Panc1 (cell line): ENCODE results near the gene PLEKHG5. TPM values are rescaled to one million over a fixed set of nuclear protein-coding genes. Genes with fewer than 3 reads are reported as not detected.

Experiments
- ATAC-seq: fragments of 200-7000 bp; cut with Tn5 transposase; 2 replicates; pipeline ENCODE4 v1.9.1; 2020; ENCODE audit warnings: mild to moderate bottlenecking, moderate library complexity
- BruUV-seq: library from RNA; stranded (reverse); fragments of 400-500 nt; replicated peaks from 2 replicates; lab custom pipeline; 2021; lab: Mats Ljungman, UMichigan
- CTCF ChIA-PET: fragments of 300-600 bp; sonication (Branson Sonifier 250); formaldehyde crosslinking; loops from one replicate; lab custom pipeline; 2022; ENCODE audit warnings: antibody characterized with exemption; lab: Charles Lee
- POLR2A ChIA-PET: fragments of 300-600 bp; sonication (Branson Sonifier 250); formaldehyde crosslinking; loops from one replicate; lab custom pipeline; 2022; ENCODE audit warnings: antibody characterized with exemption; lab: Charles Lee
- DNase-seq: peaks from one replicate; pipeline ENCODE4 v3.0.0-alpha.2; 2010; ENCODE audit warnings: low read depth, low spot score
- H3K27ac ChIP-seq: 2 replicates; pipeline ENCODE4 v1.5.1; 2011; ENCODE audit warnings: mild to moderate bottlenecking, low read length, inconsistent platforms
- H3K27me3 ChIP-seq: fragments of 200-500 bp; sonication (Bioruptor generic); 2 replicates; pipeline ENCODE4 v1.6.0; 2014; ENCODE audit warnings: low read length, inconsistent platforms; ENCODE audit not compliant: control insufficient read depth, insufficient read depth
- H3K36me3 ChIP-seq: fragments of 200-500 bp; sonication (Bioruptor generic); 2 replicates; pipeline ENCODE4 v1.5.1; 2014; ENCODE audit warnings: inconsistent platforms, mild to moderate bottlenecking, low read length, moderate library complexity; ENCODE audit not compliant: control insufficient read depth, insufficient read depth
- H3K4me1 ChIP-seq: 2 replicates; pipeline ENCODE4 v1.5.1; 2011; ENCODE audit warnings: inconsistent platforms, mild to moderate bottlenecking, low read length, moderate library complexity; ENCODE audit not compliant: control insufficient read depth, insufficient read depth
- H3K4me3 ChIP-seq, 2 experiments: 2 replicates each; pipeline ENCODE4 v1.5.1; 2011 to 2012; ENCODE audit warnings: low read depth in 2 of 2, low read length in 2 of 2, mild to moderate bottlenecking in 2 of 2, inconsistent platforms in 1 of 2, moderate library complexity in 1 of 2
- H3K9me3 ChIP-seq: fragments of 200-500 bp; sonication (Bioruptor generic); 2 replicates; pipeline ENCODE4 v1.5.1; 2014; ENCODE audit warnings: low read depth, mild to moderate bottlenecking, inconsistent platforms, low read length, moderate library complexity; ENCODE audit not compliant: control insufficient read depth, insufficient read depth
- POLR2AphosphoS5 ChIP-seq: IDR thresholded peaks from 2 replicates; pipeline ENCODE4 v1.6.1; 2012; ENCODE audit warnings: mild to moderate bottlenecking, low read depth, low read length, moderate library complexity
- SIN3A ChIP-seq: IDR thresholded peaks from 2 replicates; pipeline ENCODE4 v1.6.1; 2012; ENCODE audit warnings: low read depth, mild to moderate bottlenecking, low read length, moderate library complexity, borderline replicate concordance; ENCODE audit not compliant: insufficient read depth
- TCF7L2 ChIP-seq: IDR thresholded peaks from 2 replicates; pipeline ENCODE4 v1.6.1; 2011; ENCODE audit warnings: mild to moderate bottlenecking, low read depth, low read length, inconsistent platforms
- in situ Hi-C: cut with HindIII; loops from 2 replicates; pipeline ENCODE4 v1.10.0; 2016; ENCODE audit warnings: low sequenced_read_pairs, low pct_unique_long_range_greater_than_20kb
- intact Hi-C: fragments of 100-400 bp; cut with micrococcal nuclease; formaldehyde crosslinking; loops from one replicate; pipeline ENCODE4 v1.10.0; 2022; ENCODE audit not compliant: unreplicated experiment
- total RNA-seq: library from RNA; stranded (reverse); gene quantifications from one replicate; pipeline ENCODE4 v1.2.1, GENCODE V29; 2021; ENCODE audit not compliant: unreplicated experiment
- TF ChIP-seq, protein P1 (sequence below), 2 experiments: IDR thresholded peaks; 2 replicates each; pipeline ENCODE4 v1.6.1; 2011 to 2012; ENCODE audit warnings: low read depth in 2 of 2, control low read depth in 1 of 2, low read length in 1 of 2, mild to moderate bottlenecking in 1 of 2, moderate library complexity in 1 of 2; ENCODE audit not compliant: insufficient read depth in 1 of 2
- TF ChIP-seq, protein P2 (sequence below): fragments of 450-650 bp; IDR thresholded peaks from 2 replicates; pipeline ENCODE4 v1.5.1; 2017; ENCODE audit warnings: mild to moderate bottlenecking

Gene PLEKHG5
- total RNA-seq, 1 experiment from 2014 or later, result 6.8 TPM

GRCh38 chr1:6420454-6421042 is 70.9 kb downstream of the PLEKHG5 start:
- in situ Hi-C loops (no loop called here), intact Hi-C loops (no loop called here)
- Histone ChIP-seq H3K27me3 (no peaks in the 10 kb centered on the region), H3K27ac (peak overlapping the region; percentile 11; the same call in 1 of the 2 replicates), H3K4me1 (peaks cover 16% of the 10 kb centered on the region), H3K36me3 (no peaks in the 10 kb centered on the region; the same call in 1 of the 2 replicates), H3K9me3 (no peaks in the 10 kb centered on the region), H3K4me3 (0 out of 4 replicates have a peak overlapping the region, but pooled peaks of 1 of the 2 experiments have one; percentile 41)
- no peak for ATAC-seq
- BruUV-seq, result no TSS peak
- no peak for TF ChIP-seq SIN3A
- no peak for TF ChIP-seq TCF7L2
- TF ChIP-seq, protein P1, sequence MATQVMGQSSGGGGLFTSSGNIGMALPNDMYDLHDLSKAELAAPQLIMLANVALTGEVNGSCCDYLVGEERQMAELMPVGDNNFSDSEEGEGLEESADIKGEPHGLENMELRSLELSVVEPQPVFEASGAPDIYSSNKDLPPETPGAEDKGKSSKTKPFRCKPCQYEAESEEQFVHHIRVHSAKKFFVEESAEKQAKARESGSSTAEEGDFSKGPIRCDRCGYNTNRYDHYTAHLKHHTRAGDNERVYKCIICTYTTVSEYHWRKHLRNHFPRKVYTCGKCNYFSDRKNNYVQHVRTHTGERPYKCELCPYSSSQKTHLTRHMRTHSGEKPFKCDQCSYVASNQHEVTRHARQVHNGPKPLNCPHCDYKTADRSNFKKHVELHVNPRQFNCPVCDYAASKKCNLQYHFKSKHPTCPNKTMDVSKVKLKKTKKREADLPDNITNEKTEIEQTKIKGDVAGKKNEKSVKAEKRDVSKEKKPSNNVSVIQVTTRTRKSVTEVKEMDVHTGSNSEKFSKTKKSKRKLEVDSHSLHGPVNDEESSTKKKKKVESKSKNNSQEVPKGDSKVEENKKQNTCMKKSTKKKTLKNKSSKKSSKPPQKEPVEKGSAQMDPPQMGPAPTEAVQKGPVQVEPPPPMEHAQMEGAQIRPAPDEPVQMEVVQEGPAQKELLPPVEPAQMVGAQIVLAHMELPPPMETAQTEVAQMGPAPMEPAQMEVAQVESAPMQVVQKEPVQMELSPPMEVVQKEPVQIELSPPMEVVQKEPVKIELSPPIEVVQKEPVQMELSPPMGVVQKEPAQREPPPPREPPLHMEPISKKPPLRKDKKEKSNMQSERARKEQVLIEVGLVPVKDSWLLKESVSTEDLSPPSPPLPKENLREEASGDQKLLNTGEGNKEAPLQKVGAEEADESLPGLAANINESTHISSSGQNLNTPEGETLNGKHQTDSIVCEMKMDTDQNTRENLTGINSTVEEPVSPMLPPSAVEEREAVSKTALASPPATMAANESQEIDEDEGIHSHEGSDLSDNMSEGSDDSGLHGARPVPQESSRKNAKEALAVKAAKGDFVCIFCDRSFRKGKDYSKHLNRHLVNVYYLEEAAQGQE (IDR thresholded peaks at IDR 0.05; ENCODE audit: insufficient read depth in 1 of 2, low read depth in 2 of 2, low read length in 1 of 2), result no peak
- TF ChIP-seq POLR2AphosphoS5, result no peak
- TF ChIP-seq, protein P2, sequence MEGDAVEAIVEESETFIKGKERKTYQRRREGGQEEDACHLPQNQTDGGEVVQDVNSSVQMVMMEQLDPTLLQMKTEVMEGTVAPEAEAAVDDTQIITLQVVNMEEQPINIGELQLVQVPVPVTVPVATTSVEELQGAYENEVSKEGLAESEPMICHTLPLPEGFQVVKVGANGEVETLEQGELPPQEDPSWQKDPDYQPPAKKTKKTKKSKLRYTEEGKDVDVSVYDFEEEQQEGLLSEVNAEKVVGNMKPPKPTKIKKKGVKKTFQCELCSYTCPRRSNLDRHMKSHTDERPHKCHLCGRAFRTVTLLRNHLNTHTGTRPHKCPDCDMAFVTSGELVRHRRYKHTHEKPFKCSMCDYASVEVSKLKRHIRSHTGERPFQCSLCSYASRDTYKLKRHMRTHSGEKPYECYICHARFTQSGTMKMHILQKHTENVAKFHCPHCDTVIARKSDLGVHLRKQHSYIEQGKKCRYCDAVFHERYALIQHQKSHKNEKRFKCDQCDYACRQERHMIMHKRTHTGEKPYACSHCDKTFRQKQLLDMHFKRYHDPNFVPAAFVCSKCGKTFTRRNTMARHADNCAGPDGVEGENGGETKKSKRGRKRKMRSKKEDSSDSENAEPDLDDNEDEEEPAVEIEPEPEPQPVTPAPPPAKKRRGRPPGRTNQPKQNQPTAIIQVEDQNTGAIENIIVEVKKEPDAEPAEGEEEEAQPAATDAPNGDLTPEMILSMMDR, result no peak
- ChIA-PET POLR2A (no interaction called here), CTCF (interaction anchor here (1.8 kb wide), 1 partner anchor 17 kb away, joined by 11 read pairs; no protein-coding TSS in a partner anchor)
- DNase-seq, result no peak

DNA sequence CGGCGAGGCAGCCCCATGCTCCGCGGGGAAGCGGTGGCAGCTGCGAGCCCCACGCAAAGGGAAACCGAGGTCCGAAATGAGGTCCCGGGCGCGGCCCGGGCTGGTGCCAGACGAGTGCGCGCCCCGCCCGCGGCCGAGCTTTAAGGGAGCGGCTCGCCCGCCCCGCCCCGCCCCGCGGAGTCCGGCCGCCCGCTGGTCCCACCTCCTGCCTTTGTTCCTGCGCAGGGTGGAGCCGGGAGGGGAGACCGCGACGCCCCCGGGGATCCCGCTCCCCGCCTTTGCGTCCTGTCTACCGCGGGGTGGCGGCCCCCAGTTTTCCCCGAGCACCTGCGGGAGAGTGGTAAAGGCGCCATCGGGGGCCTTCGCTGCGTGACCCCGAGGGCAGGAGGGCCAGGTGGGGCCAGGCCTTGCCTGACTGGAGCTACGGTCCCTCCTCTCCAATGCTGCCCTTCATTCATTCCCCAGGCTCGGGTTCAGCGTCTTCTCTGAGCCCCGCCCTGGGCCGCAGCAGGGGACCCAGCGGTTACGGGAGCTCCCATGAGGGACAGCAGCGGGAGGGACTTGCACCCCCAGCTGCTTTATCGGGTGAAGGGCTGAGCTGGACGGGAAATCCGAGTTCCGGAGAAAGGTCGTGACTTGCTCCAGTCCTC is 71.5 kb downstream of the PLEKHG5 start, which contains the start of gene HES2:
Gene HES2, minus strand, starts transcription at position 116 of the 650 bp plus-strand sequence. Its CDS starts 99 bp downstream, at position 17.
- ATAC-seq (peak; percentile 79), DNase-seq (no peak)
- Histone ChIP-seq H3K4me3 (peak within 1 kb of the TSS; percentile 41 to 45), H3K4me1 (peaks cover 19% of the 10 kb centered on the region), H3K36me3 (no peaks in the 10 kb centered on the region; the same call in 1 of the 2 replicates), H3K9me3 (no peaks in the 10 kb centered on the region), H3K27me3 (no peaks in the 10 kb centered on the region), H3K27ac (peak within 1 kb of the TSS; percentile 11; the same call in 1 of the 2 replicates)
- ChIA-PET POLR2A (interaction anchor here (0.6 kb wide), 1 partner anchor 1630 kb away, joined by 7 read pairs; no protein-coding TSS in a partner anchor), CTCF (interaction anchor here (0.5 to 1.8 kb wide), 5 partner anchors 18 to 214 kb away, joined by 3 to 11 read pairs (median 4); no protein-coding TSS in a partner anchor)
- intact Hi-C loops, result no loop called here
- no TSS peak for BruUV-seq
- in situ Hi-C loops, result no loop called here
- TF ChIP-seq, protein P1 (IDR thresholded peaks at IDR 0.05; ENCODE audit: insufficient read depth in 1 of 2, low read depth in 2 of 2, low read length in 1 of 2), result no peak
- TF ChIP-seq, protein P2, result no peak
- TF ChIP-seq TCF7L2, result peak; percentile 37; the same call in 1 of the 2 replicates
- peak; percentile 60; the same call in 1 of the 2 replicates for TF ChIP-seq POLR2AphosphoS5
- no peak for TF ChIP-seq SIN3A
